Suprapubic skin (tissue), 4 donors: Measurements from ENCODE around the gene PPP1CA. TPM values are rescaled to one million over a fixed set of nuclear protein-coding genes. Genes with fewer than 3 reads are reported as not detected.
A peak's percentile ranks its signal among the peaks of the same experiment; 100 is the strongest.

Experiments
- DNase-seq, 2 donors: peaks; one replicate each; pipeline ENCODE4 v3.0.0-alpha.2; 2019; ENCODE audit warnings: low spot score in 2 of 2
- H3K27ac ChIP-seq: fragments of 200-600 bp; sonication (generic); one replicate; pipeline ENCODE4 v1.5.1; 2019
- H3K27me3 ChIP-seq: fragments of 200-600 bp; sonication (generic); one replicate; pipeline ENCODE4 v1.5.1; 2019
- H3K36me3 ChIP-seq: fragments of 200-600 bp; sonication (generic); one replicate; pipeline ENCODE4 v1.5.1; 2019
- H3K4me1 ChIP-seq: fragments of 200-600 bp; sonication (generic); one replicate; pipeline ENCODE4 v1.5.1; 2019
- H3K4me3 ChIP-seq: fragments of 200-600 bp; sonication (generic); one replicate; pipeline ENCODE4 v1.5.1; 2019; ENCODE audit warnings: mild to moderate bottlenecking
- H3K9me3 ChIP-seq: fragments of 200-600 bp; sonication (generic); one replicate; pipeline ENCODE4 v1.5.1; 2019
- EP300 ChIP-seq: sonication (generic); formaldehyde crosslinking; IDR thresholded peaks from one replicate; pipeline ENCODE4 v1.6.1; 2017; ENCODE audit warnings: antibody characterized with exemption
- POLR2A ChIP-seq, 2 donors: fragments of 450-650 bp; IDR thresholded peaks; one replicate each; pipeline ENCODE4 v1.6.1; 2017; ENCODE audit warnings: antibody characterized with exemption in 2 of 2, mild to moderate bottlenecking in 2 of 2, moderate library complexity in 2 of 2
- POLR2AphosphoS5 ChIP-seq, 3 donors: sonication (generic); formaldehyde crosslinking; IDR thresholded peaks; one replicate each; pipeline ENCODE4 v1.6.1; 2017; ENCODE audit warnings: antibody characterized with exemption in 3 of 3
- WGBS: methylation state at CpG from one replicate; pipeline ENCODE4 v1.1.5; 2018; 5-methylcytosine and 5-hydroxymethylcytosine counted together
- total RNA-seq, 4 donors: library from RNA; depleted of rRNA; stranded (reverse); fragments of >200 nt; gene quantifications; one replicate each; pipeline ENCODE4 v1.1.0, GENCODE V29; 2016
- TF ChIP-seq, protein P1 (sequence below), 2 donors: fragments of 200-600 bp in 1 of 2; fragments of 450-650 bp in 1 of 2; sonication (generic) in 1 of 2; IDR thresholded peaks; one replicate each; pipeline ENCODE4 v1.5.1; 2016 to 2019; ENCODE audit warnings: antibody characterized with exemption in 2 of 2, mild to moderate bottlenecking in 1 of 2, moderate library complexity in 1 of 2

PPP1CA gene
- total RNA-seq, 4 donors from 2014 or later: 75.6 to 158 (median 121) TPM

DNA sequence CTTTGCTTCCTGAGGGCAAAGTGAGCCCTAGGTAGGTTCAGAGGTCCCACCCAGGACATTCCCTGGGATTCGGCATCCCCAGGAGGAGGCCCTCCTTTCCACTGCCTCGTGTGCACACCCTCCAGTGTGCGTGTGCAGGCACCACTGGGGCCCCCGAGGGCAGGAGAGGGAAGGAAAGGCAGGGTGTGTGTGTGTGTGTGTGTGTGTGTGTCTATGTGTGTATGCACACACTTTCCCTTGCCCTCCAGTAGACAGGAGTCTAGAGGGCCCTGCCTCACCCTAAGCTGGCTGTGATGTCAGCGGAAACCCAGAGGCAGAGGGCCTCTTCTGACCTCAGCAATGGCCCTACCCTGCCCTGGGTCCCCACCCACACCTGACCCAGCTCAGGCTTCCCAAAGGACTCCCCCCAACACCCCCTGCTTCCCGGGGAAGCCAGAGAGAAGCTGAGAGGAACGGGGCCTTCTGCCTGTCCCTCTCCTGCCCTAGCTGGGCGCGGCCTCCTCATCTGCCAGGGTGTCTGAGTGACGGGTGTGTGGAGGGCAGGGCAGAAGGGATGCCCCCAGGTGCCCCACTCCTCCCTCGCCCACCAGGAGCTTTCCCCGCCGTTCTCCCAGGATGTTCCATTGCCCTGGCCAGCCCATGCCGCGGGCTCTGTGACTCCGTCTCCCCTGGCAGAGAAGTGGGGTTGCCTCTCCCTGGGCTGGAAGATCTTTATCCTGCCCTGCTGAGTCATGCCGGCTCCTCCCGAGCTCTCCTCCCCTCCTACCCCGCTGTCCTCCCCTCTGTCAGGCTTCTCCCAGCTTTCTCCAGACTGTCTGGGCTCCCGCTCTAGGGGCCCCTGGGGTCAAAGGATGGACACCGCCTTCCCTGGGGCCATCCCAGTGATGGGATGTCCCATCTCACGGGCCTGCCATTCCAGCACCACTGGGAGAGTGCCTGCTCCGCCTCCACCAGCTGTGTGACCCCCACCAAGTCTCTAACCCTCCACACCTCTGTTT lies 22.3 kb downstream of the PPP1CA start:
- H3K9me3 ChIP-seq: no peaks in the 10 kb centered on the region
- H3K27me3 ChIP-seq: no peaks in the 10 kb centered on the region
- no peaks in the 10 kb centered on the region for H3K36me3 ChIP-seq
- no peak for DNase-seq
- peak overlapping the region; percentile 15 for H3K27ac ChIP-seq
- no peak for TF ChIP-seq POLR2A (IDR thresholded peaks at IDR 0.05)
- TF ChIP-seq POLR2AphosphoS5 (IDR thresholded peaks at IDR 0.05): no peak
- no peak for TF ChIP-seq EP300
- TF ChIP-seq, protein P1, sequence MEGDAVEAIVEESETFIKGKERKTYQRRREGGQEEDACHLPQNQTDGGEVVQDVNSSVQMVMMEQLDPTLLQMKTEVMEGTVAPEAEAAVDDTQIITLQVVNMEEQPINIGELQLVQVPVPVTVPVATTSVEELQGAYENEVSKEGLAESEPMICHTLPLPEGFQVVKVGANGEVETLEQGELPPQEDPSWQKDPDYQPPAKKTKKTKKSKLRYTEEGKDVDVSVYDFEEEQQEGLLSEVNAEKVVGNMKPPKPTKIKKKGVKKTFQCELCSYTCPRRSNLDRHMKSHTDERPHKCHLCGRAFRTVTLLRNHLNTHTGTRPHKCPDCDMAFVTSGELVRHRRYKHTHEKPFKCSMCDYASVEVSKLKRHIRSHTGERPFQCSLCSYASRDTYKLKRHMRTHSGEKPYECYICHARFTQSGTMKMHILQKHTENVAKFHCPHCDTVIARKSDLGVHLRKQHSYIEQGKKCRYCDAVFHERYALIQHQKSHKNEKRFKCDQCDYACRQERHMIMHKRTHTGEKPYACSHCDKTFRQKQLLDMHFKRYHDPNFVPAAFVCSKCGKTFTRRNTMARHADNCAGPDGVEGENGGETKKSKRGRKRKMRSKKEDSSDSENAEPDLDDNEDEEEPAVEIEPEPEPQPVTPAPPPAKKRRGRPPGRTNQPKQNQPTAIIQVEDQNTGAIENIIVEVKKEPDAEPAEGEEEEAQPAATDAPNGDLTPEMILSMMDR (IDR thresholded peaks at IDR 0.05): no peak
- WGBS: 48% methylated on average over 10 of the region's 23 CpGs
- no peak overlapping the region for H3K4me3 ChIP-seq
- H3K4me1 ChIP-seq: peaks cover 48% of the 10 kb centered on the region

DNA sequence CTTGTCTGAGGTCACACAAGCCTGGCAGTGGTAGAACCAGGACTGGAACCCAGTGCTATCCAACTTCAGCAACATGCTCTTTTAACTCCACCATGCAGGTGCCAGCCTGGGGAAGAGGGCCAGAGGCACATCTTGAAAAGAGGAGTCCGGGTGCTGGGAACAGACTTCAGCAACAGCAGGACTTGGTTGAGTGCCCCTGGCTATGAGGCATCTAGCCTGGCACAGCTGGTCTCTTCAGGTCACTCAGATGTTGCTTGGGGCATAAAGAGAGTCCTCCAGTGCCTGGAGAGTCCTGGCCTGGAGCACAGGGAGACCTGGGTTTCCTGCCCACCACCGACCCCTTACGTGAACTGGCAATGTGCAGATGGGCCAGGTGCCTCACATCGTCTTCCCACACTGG lies 23.1 kb downstream of the PPP1CA start:
- DNase-seq: no peak
- no peak for TF ChIP-seq POLR2A (IDR thresholded peaks at IDR 0.05)
- TF ChIP-seq, protein P1 (IDR thresholded peaks at IDR 0.05): no peak
- TF ChIP-seq POLR2AphosphoS5 (IDR thresholded peaks at IDR 0.05): no peak
- no peak for TF ChIP-seq EP300
- H3K36me3 ChIP-seq: no peaks in the 10 kb centered on the region
- no peak overlapping the region for H3K4me3 ChIP-seq
- no peak overlapping the region for H3K27ac ChIP-seq
- peaks cover 56% of the 10 kb centered on the region for H3K4me1 ChIP-seq
- H3K9me3 ChIP-seq: no peaks in the 10 kb centered on the region
- H3K27me3 ChIP-seq: no peaks in the 10 kb centered on the region
- 85% methylated on average over 4 of the region's 4 CpGs for WGBS

DNA sequence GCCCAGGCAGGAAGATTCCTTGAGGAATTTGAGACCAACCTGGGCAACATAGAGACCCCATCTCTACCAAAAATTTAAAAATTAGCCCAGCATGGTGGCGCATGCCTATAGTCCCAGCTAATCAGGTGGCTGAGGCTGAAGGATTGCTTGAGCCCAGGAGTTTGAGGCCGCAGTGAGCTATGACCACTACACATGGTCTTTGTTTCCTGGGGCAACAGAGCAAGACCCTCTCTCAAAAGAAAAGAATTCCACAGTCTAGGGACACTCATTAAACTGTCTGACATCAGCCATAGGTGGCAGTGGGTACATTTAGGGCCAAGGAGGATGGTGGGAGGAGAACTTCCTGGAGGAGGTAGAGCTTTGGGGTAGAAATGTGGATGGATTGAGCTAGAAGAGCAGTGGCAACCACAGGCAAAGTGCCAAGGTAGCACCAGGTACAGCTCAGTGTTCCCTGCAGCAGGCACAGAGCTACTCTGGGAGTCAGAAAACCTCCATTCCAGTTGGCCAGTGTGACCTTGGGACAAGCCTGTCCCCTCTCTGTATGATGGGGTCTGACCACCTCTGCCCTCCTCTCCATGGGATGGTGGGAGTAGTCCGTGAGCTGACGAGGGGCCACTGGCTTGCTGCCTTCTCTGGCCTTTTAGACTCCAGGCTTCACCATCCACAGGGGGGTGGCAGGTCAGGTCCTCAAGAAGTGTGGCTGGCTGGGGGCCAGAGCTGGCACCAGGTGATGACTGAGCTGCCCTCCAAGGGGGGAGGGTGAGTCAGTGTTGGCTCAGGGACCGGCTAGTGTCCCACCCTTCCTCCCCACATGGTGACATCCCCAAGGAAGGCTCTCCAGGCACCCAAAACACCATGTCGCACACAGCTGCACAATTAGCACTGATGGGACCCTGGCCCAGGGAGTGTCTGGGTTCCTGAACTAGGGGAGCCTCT lies 24.5 kb downstream of the PPP1CA start:
- H3K4me1 ChIP-seq: peaks cover 67% of the 10 kb centered on the region
- DNase-seq: no peak
- TF ChIP-seq EP300 (no peak), POLR2AphosphoS5 (IDR thresholded peaks at IDR 0.05) (no peak), POLR2A (IDR thresholded peaks at IDR 0.05) (no peak)
- TF ChIP-seq, protein P1 (IDR thresholded peaks at IDR 0.05): no peak
- no peaks in the 10 kb centered on the region for H3K9me3 ChIP-seq
- 95% methylated on average over 6 of the region's 6 CpGs for WGBS
- no peaks in the 10 kb centered on the region for H3K36me3 ChIP-seq
- H3K4me3 ChIP-seq: no peak overlapping the region
- no peak overlapping the region for H3K27ac ChIP-seq
- H3K27me3 ChIP-seq: no peaks in the 10 kb centered on the region

DNA sequence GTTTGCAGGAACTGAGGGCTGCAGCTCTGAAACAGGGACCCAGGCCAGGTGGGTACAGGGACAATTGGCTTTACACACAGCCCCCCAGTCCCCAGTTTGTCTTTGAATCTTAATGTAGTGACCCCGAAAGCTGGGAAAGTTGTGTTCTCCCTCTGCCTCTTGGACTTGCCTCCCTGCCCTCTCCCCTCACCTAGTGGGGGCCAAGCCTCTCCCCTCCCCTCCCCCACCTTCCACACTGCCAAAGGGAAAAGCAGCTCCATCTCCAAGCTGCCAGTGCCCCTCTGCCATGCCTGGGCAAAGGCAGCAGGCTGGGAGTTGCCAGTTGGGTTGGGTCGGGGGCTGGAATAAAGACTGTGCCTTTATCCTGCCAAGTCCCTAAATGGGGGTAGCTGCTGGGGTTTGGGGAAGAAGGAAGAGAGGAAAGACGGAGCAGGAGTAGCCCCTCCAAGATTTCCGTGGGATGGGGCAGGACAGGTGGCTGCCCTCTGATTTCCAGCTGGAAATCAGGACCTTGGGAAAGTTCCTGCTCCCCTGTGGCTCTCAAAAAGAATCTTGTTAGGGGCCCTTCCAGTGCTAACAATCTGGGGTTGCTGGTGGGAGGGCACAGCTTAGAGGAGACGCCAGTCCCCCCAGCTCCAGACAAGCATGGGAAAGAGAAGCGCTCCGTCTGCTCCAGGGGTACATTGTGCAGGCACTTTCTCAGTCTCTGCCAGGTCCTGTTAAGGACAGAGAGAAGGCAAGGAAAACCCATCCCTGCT lies 25.4 kb downstream of the PPP1CA start:
- TF ChIP-seq, protein P1 (IDR thresholded peaks at IDR 0.05): no peak
- TF ChIP-seq EP300: no peak
- TF ChIP-seq POLR2AphosphoS5 (IDR thresholded peaks at IDR 0.05): no peak
- no peak for TF ChIP-seq POLR2A (IDR thresholded peaks at IDR 0.05)
- WGBS: 79% methylated on average over 7 of the region's 7 CpGs
- no peaks in the 10 kb centered on the region for H3K27me3 ChIP-seq
- H3K27ac ChIP-seq: no peak overlapping the region
- H3K4me3 ChIP-seq: no peak overlapping the region
- DNase-seq: no peak
- peaks cover 76% of the 10 kb centered on the region for H3K4me1 ChIP-seq
- H3K9me3 ChIP-seq: no peaks in the 10 kb centered on the region
- H3K36me3 ChIP-seq: no peaks in the 10 kb centered on the region
